Measurements from ENCODE around the gene IQCC. TPM values are rescaled to one million over a fixed set of nuclear protein-coding genes. Genes with fewer than 3 reads are reported as not detected.

Gene IQCC
- total RNA-seq, 1 donor from 2014 or later = not detected

DNA sequence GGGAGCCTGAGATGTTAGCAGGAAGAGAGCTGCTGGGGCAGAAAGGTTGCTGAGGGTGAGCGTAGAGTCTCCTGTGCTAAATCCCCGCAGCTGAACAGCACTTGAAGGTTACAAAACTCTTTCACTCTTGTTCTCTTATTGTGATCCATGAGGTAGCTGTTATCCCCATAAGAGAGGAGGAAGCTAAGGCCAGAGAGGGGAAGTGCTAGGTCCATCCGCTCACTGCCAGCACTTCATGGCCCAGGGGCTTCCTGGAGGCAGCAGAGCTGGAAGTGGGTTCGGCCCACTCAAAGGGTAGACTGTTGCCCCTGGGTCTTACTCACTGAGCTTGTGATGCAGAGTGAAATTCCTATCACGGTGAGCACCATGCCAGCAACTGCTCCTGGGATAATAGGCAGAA lies 11.1 kb downstream of the IQCC start:
- Histone ChIP-seq H3K36me3 (peaks cover 30 to 45% of the 10 kb centered on the region in 2 donors), H3K4me1 (peaks cover 7 to 8% of the 10 kb centered on the region in 2 donors), H3K27ac (no peak overlapping the region), H3K4me3 (no peak overlapping the region), H3K9me3 (no peaks in the 10 kb centered on the region), H3K27me3 (no peaks in the 10 kb centered on the region)
- TF ChIP-seq, protein P1, sequence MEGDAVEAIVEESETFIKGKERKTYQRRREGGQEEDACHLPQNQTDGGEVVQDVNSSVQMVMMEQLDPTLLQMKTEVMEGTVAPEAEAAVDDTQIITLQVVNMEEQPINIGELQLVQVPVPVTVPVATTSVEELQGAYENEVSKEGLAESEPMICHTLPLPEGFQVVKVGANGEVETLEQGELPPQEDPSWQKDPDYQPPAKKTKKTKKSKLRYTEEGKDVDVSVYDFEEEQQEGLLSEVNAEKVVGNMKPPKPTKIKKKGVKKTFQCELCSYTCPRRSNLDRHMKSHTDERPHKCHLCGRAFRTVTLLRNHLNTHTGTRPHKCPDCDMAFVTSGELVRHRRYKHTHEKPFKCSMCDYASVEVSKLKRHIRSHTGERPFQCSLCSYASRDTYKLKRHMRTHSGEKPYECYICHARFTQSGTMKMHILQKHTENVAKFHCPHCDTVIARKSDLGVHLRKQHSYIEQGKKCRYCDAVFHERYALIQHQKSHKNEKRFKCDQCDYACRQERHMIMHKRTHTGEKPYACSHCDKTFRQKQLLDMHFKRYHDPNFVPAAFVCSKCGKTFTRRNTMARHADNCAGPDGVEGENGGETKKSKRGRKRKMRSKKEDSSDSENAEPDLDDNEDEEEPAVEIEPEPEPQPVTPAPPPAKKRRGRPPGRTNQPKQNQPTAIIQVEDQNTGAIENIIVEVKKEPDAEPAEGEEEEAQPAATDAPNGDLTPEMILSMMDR (IDR thresholded peaks at IDR 0.05) = no peak
- DNase-seq (ENCODE audit: low spot score in 2 of 2) = no peak
- intact Hi-C loops (cut with DNase I) = no loop called here

DNA sequence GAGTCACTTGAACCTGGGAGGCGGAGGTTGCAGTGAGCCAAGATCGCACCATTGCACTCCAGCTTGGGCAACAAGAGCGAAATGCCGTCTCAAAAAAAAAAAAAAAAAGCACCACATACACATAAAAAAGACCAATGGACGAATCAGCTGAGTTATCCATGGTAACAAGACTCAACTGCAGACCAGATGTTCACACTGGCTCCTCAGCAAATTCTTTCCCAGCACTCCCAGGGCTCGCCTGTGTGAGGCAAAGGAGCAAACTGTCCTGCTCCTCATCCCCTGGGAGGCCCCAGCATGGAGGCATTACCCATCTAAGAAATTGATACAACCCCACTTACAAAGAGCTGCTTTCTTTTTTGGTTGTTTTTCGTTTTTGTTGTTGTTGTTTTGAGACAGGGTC lies 13.6 kb downstream of the IQCC start:
- no peak overlapping the region for H3K27ac ChIP-seq
- H3K4me1 ChIP-seq = peaks cover 19% of the 10 kb centered on the region in 2 donors
- no peaks in the 10 kb centered on the region for H3K27me3 ChIP-seq
- no peak overlapping the region for H3K4me3 ChIP-seq
- TF ChIP-seq, protein P1 (IDR thresholded peaks at IDR 0.05) = no peak
- no peaks in the 10 kb centered on the region for H3K9me3 ChIP-seq
- intact Hi-C loops (cut with DNase I) = no loop called here
- H3K36me3 ChIP-seq = peaks cover 30 to 44% of the 10 kb centered on the region in 2 donors
- DNase-seq (ENCODE audit: low spot score in 2 of 2) = no peak

DNA sequence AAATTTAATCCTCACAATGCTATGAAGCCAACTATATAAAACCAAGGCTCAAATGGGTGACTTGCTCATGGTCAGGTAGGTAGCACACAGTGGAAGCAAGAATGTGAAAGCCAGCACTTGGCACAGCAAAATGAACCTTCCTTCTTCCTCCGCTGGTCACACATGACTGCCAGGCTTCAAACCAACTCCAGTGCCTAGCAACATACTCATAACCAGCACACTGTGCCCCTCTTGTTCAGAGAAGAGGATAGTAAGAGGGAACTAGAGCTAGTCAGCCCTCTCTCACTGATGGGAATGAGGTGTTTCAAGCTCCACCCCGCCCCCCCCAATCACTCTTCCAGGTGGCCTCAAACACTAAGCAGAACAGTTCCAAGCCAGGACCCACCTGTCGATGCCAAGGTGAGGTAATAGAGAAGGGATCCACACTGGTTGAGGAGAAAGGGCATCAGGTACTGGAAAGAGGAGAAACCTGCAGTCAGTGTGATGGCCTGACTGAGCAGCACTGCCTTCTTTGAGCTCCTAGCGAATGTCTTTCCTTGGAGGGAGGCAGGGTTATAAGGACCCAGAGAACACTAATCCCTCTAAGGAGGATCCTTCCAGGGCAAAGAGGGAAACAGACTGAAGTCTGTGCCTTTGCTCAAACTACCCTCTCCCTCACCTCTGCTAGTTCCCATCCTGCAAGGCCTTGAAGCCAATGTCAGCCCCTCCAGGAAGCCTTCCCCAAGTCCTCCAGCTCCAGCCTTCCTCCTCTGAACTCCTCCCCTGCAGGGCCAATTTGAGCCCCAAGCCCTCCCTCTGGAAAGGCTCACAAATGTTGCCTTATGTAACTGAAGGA lies 15.5 kb downstream of the IQCC start:
- Histone ChIP-seq H3K27ac (peak overlapping the region in 1 of 2 donors; percentile 81), H3K4me3 (peak overlapping the region; percentile 87 to 97), H3K9me3 (no peaks in the 10 kb centered on the region), H3K4me1 (peaks cover 19% of the 10 kb centered on the region in 2 donors), H3K27me3 (no peaks in the 10 kb centered on the region), H3K36me3 (peaks cover 32 to 41% of the 10 kb centered on the region in 2 donors)
- TF ChIP-seq, protein P1 (IDR thresholded peaks at IDR 0.05) = no peak
- intact Hi-C loops (cut with DNase I) = loop anchor here (5.0 kb wide), 1 partner anchor 71 kb away; the partner anchor contains the start of gene HDAC1
- DNase-seq (ENCODE audit: low spot score in 2 of 2) = no peak

GRCh38 chr1:32221581-32221979 lies 16.1 kb downstream of the IQCC start:
- H3K27ac ChIP-seq = peak overlapping the region; percentile 81 to 97
- H3K9me3 ChIP-seq = no peaks in the 10 kb centered on the region
- peak overlapping the region; percentile 87 to 97 for H3K4me3 ChIP-seq
- intact Hi-C loops (cut with DNase I) = loop anchor here (5.0 kb wide), 1 partner anchor 71 kb away; the partner anchor contains the start of gene HDAC1
- peaks cover 33 to 41% of the 10 kb centered on the region in 2 donors for H3K36me3 ChIP-seq
- H3K27me3 ChIP-seq = no peaks in the 10 kb centered on the region
- no peak for DNase-seq (ENCODE audit: low spot score in 2 of 2)
- peaks cover 19% of the 10 kb centered on the region in 2 donors for H3K4me1 ChIP-seq
- TF ChIP-seq, protein P1 (IDR thresholded peaks at IDR 0.05) = no peak

- H3K4me1 ChIP-seq = peaks cover 19% of the 10 kb centered on the region in 2 donors
- intact Hi-C loops (cut with DNase I) = loop anchor here (1.0 to 5.0 kb wide), 4 partner anchors 18 to 70 kb away; partner anchors contain the start of gene HDAC1
- H3K27me3 ChIP-seq = no peaks in the 10 kb centered on the region
- peak within 1 kb of the TSS; percentile 81 to 97 for H3K27ac ChIP-seq
- H3K9me3 ChIP-seq = no peaks in the 10 kb centered on the region
- peaks cover 29 to 41% of the 10 kb centered on the region in 2 donors for H3K36me3 ChIP-seq
- peak within 1 kb of the TSS; percentile 87 to 97 for H3K4me3 ChIP-seq
- peak; percentile 80 to 97 for DNase-seq (ENCODE audit: low spot score in 2 of 2)
- TF ChIP-seq, protein P1 (IDR thresholded peaks at IDR 0.05) = no peak
Measured at GRCh38 chr1:32221980-32222755, 16.7 kb downstream of the IQCC start, which contains the start of the genes EIF3I and TMEM234. Gene EIF3I, plus strand, starts transcription at chr1:32222407. Its CDS starts 35 bp downstream, at chr1:32222442. Gene TMEM234, minus strand, starts transcription at chr1:32222353. Its CDS starts 31 bp downstream, at chr1:32222322.

Data from ascending aorta (tissue), 2 donors.